ENCODE measurements around the gene ALDH3B2.
"Not testable (repeated sequence)": the region's sequence is repeated elsewhere in the genome, so short reads cannot be mapped to it uniquely, and the experiment has no call there.

The ALDH3B2 gene

DNA sequence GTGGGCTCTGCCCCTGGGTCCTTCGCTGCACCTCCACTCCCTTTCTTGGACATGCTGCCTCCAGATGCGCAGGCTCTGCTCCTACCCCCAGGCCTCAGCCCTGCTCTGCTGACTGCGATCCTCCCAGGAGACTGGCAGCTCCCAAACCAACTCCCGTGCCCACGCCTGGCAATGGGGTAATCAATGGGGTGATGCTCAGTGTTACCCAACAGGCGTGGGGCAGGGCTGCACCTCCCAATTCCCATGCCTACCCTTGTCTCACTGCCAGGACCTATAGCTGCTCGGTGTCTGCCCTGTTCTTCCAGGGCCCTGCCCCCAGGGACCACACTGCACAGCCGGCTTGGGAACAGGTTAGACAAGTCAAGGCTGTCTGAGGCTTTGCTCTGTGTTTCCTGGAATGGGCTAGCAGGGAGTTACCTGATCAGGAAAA is at the start of gene ALDH3B2:
TSS of gene ALDH3B2 (minus strand) at position 182 of the 430 bp plus-strand sequence. CDS start 7,688 bp downstream, outside the sequence.
- DNase-seq, result no peak

- not testable (repeated sequence) for DNase-seq
These were observed 48.6 kb upstream of the ALDH3B2 start for GRCh38 chr11:67723036-67723435.

GRCh38 chr11:67716226-67716625 is 41.8 kb upstream of the ALDH3B2 start:
- DNase-seq, result not testable (repeated sequence)

- not testable (repeated sequence) for DNase-seq
These were observed 41.4 kb upstream of the ALDH3B2 start for GRCh38 chr11:67715801-67716200.

- not testable (repeated sequence) for DNase-seq
These were observed 39.6 kb upstream of the ALDH3B2 start for GRCh38 chr11:67713892-67714509.

GRCh38 chr11:67711676-67712075 is 37.3 kb upstream of the ALDH3B2 start:
- not testable (repeated sequence) for DNase-seq

GRCh38 chr11:67711212-67711611 is 36.8 kb upstream of the ALDH3B2 start:
- not testable (repeated sequence) for DNase-seq

GRCh38 chr11:67709806-67710205 is 35.4 kb upstream of the ALDH3B2 start:
- not testable (repeated sequence) for DNase-seq

DNA sequence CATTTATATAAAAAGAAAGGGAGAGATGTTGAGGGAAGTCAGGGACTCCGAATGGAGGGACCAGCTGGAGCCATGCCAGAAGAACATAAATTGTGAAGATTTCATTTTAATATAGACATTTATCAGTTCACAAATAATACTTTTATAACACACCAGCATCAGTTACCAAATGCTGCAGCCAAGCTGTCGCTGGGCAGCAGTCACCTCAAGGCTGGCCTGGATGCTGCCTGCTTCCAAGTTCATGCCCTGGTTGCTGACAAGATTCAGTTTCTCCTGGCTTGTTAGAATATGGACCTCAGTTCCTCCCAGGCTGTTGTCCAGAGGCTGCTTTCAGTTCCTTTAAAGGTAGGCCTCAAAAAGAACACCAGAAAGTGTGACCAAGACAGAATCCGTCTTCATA is 30.8 kb upstream of the ALDH3B2 start:
- DNase-seq, result no peak

DNA sequence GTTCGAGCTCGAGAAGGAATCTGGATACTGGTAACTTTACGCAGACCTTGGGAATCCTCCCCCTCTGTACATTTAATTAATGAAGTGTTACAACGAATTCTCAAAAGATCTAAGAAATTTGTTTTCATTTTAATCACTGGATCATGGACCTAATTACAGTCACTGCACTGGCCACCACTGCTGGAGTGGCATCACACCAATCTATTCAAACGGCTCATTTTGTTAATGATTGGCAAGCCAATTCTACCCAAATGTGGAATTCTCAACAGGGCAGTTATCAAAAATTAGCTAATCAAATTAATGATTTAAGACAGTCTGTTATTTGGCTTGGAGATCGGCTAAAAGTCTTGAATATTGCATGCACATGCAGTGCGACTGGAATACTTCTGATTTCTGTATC is 30.1 kb upstream of the ALDH3B2 start:
- no peak for DNase-seq

- DNase-seq, result not testable (repeated sequence)
These were observed 29.3 kb upstream of the ALDH3B2 start for GRCh38 chr11:67703709-67704108.

GRCh38 chr11:67700548-67701262 is 26.3 kb upstream of the ALDH3B2 start:
- no peak for DNase-seq

DNA sequence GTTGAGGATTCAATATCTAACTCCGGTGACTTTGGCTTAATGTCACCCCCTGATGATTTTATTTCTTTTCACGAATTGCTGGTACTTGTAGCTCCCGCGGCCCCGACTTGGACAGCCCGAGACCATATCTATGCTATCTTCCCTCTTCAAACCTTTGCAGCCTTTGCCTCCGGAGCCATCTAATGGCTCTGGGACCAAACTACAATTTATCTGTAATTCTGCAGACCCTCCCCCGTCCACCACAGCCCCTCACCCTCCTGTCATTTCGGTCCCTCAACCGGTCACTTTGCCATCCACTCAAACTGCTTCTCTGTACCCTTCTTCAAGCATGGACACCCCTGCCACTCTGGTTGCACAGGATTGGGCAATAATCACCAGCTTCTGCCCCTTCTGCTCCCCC is 25.7 kb upstream of the ALDH3B2 start:
- no peak for DNase-seq

DNA sequence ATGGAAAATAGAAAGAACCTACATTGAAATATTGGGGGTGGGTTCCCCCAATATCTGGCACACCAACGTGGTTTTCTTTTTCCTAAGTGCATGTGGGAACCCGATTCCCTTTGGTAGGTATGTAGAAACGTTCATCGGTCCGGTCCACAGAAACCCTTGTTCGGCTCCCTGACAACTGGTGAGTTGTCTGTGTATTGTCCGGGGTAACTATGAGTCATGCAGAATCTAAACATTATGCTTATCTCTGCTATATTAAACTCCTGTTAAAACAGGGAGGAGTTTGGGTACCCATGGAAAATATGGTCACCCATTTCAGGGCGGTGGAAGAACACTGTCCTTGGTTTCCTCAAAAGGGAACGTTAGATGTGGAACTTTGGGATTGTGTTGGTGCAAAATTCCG is 25.1 kb upstream of the ALDH3B2 start:
- no peak for DNase-seq

- no peak for DNase-seq
These were observed 23.8 kb upstream of the ALDH3B2 start for GRCh38 chr11:67698247-67698646.

GRCh38 chr11:67697846-67698245 is 23.4 kb upstream of the ALDH3B2 start:
- DNase-seq, result no peak

GRCh38 chr11:67696998-67697397 is 22.6 kb upstream of the ALDH3B2 start:
- no peak for DNase-seq

DNA sequence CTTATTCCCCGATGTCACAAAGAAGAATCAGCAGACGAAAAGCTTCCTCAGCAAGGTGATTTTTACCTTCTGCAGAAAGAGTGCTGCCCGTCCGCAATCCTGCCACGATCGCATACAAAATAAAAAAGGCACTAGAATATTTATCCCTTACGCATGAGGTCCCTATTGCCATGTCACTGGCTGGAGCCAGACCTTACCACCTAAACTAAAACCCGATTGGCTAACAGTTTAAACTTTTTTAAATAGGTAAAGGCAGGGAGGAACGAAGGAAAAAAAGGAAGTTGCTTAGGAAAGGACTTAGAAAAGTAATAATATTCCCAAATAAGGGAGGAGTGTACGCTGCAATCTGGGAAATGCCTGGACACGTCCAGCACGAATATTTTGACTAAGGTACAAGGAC is 21.2 kb upstream of the ALDH3B2 start:
- no peak for DNase-seq

- DNase-seq, result no peak
These were observed 20.6 kb upstream of the ALDH3B2 start for GRCh38 chr11:67694875-67695555.

DNA sequence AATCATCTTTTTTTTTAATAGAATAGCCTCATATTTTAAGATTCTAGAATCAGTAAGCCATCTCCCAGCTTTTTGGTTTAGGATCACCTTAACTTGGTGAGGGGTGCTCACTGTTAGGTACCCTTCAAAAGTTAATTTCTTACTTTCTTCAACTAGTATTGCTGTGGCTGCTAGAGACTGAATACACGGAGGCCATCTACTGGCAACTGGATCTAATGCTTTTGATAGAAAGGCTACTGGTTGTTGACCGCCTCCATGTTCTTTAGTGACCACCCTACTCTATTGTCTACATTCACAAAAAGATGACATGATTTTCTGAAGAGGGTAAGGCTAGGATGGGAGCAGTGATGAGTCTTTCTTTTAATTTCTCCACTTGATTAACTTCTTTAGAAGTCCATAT is 16.7 kb upstream of the ALDH3B2 start:
- peak; percentile 1 for DNase-seq

DNA sequence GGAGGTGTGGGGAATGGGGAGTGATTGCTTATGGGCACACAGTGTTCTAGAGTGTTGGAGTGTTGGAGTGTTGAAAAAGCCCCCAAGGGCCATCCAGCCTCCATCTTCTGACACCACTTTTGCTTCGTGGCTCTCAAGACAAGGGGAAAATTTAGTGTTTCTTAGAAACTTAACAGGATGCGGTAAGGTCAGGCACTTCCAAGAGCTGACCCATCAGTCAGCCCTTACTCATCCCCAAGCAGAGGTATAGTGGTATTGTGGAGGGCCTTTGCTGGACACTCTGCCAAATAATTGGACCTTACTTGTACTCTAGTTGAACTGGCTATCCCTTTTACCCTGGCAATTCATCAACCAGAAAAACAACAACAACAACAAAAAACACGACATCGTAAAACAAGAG is 14.8 kb upstream of the ALDH3B2 start:
- DNase-seq, result no peak

DNA sequence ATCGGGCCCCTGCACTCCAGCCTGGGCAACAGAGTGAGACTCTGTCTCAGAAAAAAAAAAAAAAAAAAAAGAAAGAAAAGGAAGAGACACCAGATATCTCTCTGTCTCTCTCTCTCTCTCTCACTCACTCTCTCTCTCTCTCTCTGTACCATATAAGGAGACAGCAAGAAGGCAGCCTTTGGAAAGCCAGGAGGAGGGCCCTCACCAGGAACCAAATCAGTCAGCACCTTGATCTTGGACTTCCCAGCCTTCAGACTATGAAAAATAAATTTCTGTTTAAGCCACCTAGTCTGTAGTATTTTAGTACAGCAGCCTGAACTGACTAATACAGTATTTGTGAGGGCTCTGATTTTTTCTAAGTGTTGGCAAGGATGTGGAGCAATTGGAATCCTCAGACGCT is 13.6 kb upstream of the ALDH3B2 start:
- no peak for DNase-seq

- DNase-seq, result peak; percentile 41
These were observed 11.4 kb upstream of the ALDH3B2 start for GRCh38 chr11:67685641-67686332.

Measured in GDM1 (cell line).